PC-3 (cell line): ENCODE measurements around the gene NDUFAF2.

Experiments used
- EZH2 ChIP-seq: fragments of 300-600 bp; sonication (generic); IDR thresholded peaks from one replicate; pipeline ENCODE4 v1.6.1; 2017; ENCODE audit warnings: antibody characterized with exemption, mild to moderate bottlenecking, low read length; ENCODE audit not compliant: unreplicated experiment
- TF ChIP-seq, protein P1 (sequence below): fragments of 300-600 bp; sonication (generic); conservative IDR thresholded peaks from 2 replicates; pipeline ENCODE4 v1.5.1; 2017; ENCODE audit warnings: antibody characterized with exemption, low read depth, mild to moderate bottlenecking, low read length

DNA sequence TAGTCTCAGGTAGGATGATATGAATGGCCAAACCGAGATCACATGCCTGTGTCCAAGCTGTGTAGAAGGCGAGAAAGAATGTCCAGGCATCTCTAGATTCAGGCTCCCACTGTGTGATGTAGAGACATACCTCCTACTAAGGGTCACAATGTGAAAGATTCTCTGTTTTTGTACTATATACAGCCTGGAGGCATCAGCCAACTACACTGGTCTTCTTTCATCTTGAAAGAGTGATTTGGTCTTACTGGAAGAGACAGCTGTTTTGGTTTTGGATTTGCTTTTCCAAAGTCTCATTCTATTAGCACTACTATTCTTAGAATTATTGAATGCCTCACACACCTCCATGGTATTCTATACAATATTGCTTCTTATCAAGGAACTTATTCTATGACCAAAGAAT lies 26.5 kb upstream of the NDUFAF2 start:
- TF ChIP-seq, protein P1, sequence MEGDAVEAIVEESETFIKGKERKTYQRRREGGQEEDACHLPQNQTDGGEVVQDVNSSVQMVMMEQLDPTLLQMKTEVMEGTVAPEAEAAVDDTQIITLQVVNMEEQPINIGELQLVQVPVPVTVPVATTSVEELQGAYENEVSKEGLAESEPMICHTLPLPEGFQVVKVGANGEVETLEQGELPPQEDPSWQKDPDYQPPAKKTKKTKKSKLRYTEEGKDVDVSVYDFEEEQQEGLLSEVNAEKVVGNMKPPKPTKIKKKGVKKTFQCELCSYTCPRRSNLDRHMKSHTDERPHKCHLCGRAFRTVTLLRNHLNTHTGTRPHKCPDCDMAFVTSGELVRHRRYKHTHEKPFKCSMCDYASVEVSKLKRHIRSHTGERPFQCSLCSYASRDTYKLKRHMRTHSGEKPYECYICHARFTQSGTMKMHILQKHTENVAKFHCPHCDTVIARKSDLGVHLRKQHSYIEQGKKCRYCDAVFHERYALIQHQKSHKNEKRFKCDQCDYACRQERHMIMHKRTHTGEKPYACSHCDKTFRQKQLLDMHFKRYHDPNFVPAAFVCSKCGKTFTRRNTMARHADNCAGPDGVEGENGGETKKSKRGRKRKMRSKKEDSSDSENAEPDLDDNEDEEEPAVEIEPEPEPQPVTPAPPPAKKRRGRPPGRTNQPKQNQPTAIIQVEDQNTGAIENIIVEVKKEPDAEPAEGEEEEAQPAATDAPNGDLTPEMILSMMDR: no peak
- TF ChIP-seq EZH2: no peak
